PC-9 (cell line): ENCODE data around the gene SPIRE2. TPM values are rescaled to one million over a fixed set of nuclear protein-coding genes. Genes with fewer than 3 reads are reported as not detected.
"Not testable (repeated sequence)": the region's sequence is repeated elsewhere in the genome, so short reads cannot be mapped to it uniquely, and the experiment has no call there.

ENCODE experiments used
- BruUV-seq: library from RNA; stranded (reverse); fragments of 400-500 nt; replicated peaks from 2 replicates; lab custom pipeline; 2021; lab: Mats Ljungman, UMichigan
- CTCF ChIA-PET: fragments of 300-600 bp; sonication (Branson Sonifier 250); formaldehyde crosslinking; loops from one replicate; lab custom pipeline; 2022; ENCODE audit warnings: antibody characterized with exemption; lab: Charles Lee
- POLR2A ChIA-PET: fragments of 300-600 bp; sonication (Branson Sonifier 250); formaldehyde crosslinking; loops from one replicate; lab custom pipeline; 2022; ENCODE audit warnings: antibody characterized with exemption; ENCODE audit not compliant: unreplicated experiment; lab: Charles Lee
- DNase-seq, 2 experiments: peaks; one replicate each; pipeline versions ENCODE4 v3.0.0 to v3.0.0-alpha.2; 2015 to 2022; ENCODE audit warnings: mixed read lengths in 1 of 2
- H2AFZ ChIP-seq: fragments of 200-600 bp; sonication (generic); 2 replicates; pipeline ENCODE4 v1.8.1; 2017; ENCODE audit warnings: antibody characterized with exemption
- H3F3A ChIP-seq: fragments of 200-600 bp; sonication (generic); 2 replicates; pipeline ENCODE4 v1.8.1; 2017; ENCODE audit warnings: antibody characterized with exemption, mild to moderate bottlenecking, low read depth; ENCODE audit not compliant: insufficient read depth
- H3K27ac ChIP-seq: fragments of 200-600 bp; sonication (generic); 2 replicates; pipeline ENCODE4 v1.6.1; 2016; ENCODE audit warnings: mixed run types
- H3K27me3 ChIP-seq: fragments of 200-600 bp; sonication (generic); 2 replicates; pipeline ENCODE4 v1.6.1; 2016; ENCODE audit warnings: low read depth, mixed run types; ENCODE audit not compliant: insufficient read depth
- H3K36me3 ChIP-seq: fragments of 200-600 bp; sonication (generic); 2 replicates; pipeline ENCODE4 v1.6.1; 2016; ENCODE audit warnings: low read depth, mixed run types
- H3K4me1 ChIP-seq: fragments of 200-600 bp; sonication (generic); replicated peaks from 2 replicates; pipeline ENCODE4 v1.6.1; 2016; ENCODE audit warnings: mixed run types; ENCODE audit not compliant: insufficient read depth
- H3K4me2 ChIP-seq: fragments of 200-600 bp; sonication (generic); 2 replicates; pipeline ENCODE4 v1.6.1; 2017; ENCODE audit warnings: mixed run types
- H3K4me3 ChIP-seq: fragments of 200-600 bp; sonication (generic); 2 replicates; pipeline ENCODE4 v1.6.1; 2016; ENCODE audit warnings: mixed run types
- H3K79me2 ChIP-seq: fragments of 200-600 bp; sonication (generic); 2 replicates; pipeline ENCODE4 v1.6.1; 2017; ENCODE audit warnings: low read depth, mixed run types
- H3K9me2 ChIP-seq: fragments of 200-600 bp; sonication (generic); 2 replicates; pipeline ENCODE4 v1.8.1; 2017; ENCODE audit warnings: mild to moderate bottlenecking; ENCODE audit not compliant: insufficient read depth
- H3K9me3 ChIP-seq: fragments of 200-600 bp; sonication (generic); 2 replicates; pipeline ENCODE4 v1.8.1; 2016; ENCODE audit warnings: low read depth; ENCODE audit not compliant: insufficient read depth
- H4K20me1 ChIP-seq: fragments of 200-600 bp; sonication (generic); 2 replicates; pipeline ENCODE4 v1.8.1; 2017; ENCODE audit not compliant: insufficient read depth
- EZH2 ChIP-seq: fragments of 200-600 bp; sonication (generic); IDR thresholded peaks from 2 replicates; pipeline ENCODE4 v1.8.0; 2017; ENCODE audit warnings: antibody characterized with exemption, low read depth
- intact Hi-C: fragments of 100-400 bp; cut with micrococcal nuclease; formaldehyde crosslinking; loops from one replicate; pipeline ENCODE4 v1.10.0; 2022; ENCODE audit not compliant: unreplicated experiment
- total RNA-seq: library from RNA; stranded (reverse); gene quantifications from 2 replicates; pipeline ENCODE4 v1.2.3, GENCODE V29; 2021
- TF ChIP-seq, protein P1 (sequence below): fragments of 200-600 bp; sonication (generic); conservative IDR thresholded peaks from 2 replicates; pipeline ENCODE4 v1.6.1; 2017; ENCODE audit warnings: mixed run types, antibody characterized with exemption, mild to moderate bottlenecking, moderate library complexity

SPIRE2 gene
- total RNA-seq, 1 experiment from 2014 or later = 34.5 TPM

DNA sequence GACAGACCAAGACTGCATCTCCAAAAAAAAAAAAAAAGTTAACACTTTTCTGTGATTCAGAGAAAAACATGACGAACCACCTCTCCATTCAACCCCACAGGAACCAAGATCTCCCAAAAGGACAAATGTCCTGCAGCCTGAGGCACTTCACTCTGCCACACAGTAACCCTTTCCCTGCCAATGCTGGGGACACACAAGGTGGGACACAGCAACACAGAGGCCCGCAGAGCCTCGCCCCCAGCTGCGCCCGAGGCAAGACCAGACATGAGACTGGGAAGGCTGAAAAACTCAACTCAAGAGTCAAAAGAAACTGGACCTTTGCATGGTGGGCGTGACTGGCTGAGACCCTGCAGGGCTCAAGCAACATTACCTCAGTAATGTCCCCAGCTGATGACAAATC is 45.8 kb upstream of the SPIRE2 start:
- Histone ChIP-seq H3F3A (no peaks in the 10 kb centered on the region), H3K4me2 (no peak overlapping the region), H3K79me2 (no peaks in the 10 kb centered on the region), H3K27me3 (no peaks in the 10 kb centered on the region), H3K27ac (no peak overlapping the region), H2AFZ (no peak overlapping the region), H3K4me3 (no peak overlapping the region), H3K36me3 (no peaks in the 10 kb centered on the region), H3K9me2 (no peaks in the 10 kb centered on the region), H3K4me1 (no peaks in the 10 kb centered on the region), H4K20me1 (no peaks in the 10 kb centered on the region), H3K9me3 (no peaks in the 10 kb centered on the region)
- DNase-seq = no peak
- POLR2A ChIA-PET = no interaction called here
- TF ChIP-seq, protein P1, sequence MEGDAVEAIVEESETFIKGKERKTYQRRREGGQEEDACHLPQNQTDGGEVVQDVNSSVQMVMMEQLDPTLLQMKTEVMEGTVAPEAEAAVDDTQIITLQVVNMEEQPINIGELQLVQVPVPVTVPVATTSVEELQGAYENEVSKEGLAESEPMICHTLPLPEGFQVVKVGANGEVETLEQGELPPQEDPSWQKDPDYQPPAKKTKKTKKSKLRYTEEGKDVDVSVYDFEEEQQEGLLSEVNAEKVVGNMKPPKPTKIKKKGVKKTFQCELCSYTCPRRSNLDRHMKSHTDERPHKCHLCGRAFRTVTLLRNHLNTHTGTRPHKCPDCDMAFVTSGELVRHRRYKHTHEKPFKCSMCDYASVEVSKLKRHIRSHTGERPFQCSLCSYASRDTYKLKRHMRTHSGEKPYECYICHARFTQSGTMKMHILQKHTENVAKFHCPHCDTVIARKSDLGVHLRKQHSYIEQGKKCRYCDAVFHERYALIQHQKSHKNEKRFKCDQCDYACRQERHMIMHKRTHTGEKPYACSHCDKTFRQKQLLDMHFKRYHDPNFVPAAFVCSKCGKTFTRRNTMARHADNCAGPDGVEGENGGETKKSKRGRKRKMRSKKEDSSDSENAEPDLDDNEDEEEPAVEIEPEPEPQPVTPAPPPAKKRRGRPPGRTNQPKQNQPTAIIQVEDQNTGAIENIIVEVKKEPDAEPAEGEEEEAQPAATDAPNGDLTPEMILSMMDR = no peak
- TF ChIP-seq EZH2 = no peak
- no TSS peak for BruUV-seq
- CTCF ChIA-PET = no interaction called here
- intact Hi-C loops = no loop called here

DNA sequence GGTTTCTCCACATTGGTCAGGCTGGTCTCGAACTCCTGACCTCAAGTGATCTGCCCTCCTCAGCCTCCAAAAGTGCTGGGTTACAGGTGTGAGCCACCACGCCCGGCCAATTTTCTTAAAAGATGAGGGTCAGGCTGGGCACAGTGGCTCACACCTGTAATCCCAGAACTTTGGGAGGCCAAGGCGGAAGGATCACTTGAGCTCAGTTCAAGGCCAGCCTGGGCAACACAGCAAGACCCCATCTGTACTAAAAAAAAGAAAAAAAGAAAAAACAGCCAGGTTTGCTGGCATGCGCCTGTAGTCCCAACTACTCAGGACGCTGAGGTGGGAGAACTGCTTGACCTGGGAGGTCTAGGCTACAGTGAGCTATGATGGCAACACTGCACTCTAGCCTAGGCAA is 44.3 kb upstream of the SPIRE2 start:
- H2AFZ ChIP-seq, H3K9me3 ChIP-seq, H3K4me3 ChIP-seq, H3K36me3 ChIP-seq, H3K4me1 ChIP-seq, POLR2A ChIA-PET, H3K27me3 ChIP-seq, H3K79me2 ChIP-seq, H3K4me2 ChIP-seq, H3K27ac ChIP-seq, H3F3A ChIP-seq, DNase-seq, BruUV-seq, intact Hi-C loops, H4K20me1 ChIP-seq, H3K9me2 ChIP-seq: not testable (repeated sequence)
- CTCF ChIA-PET = interaction anchor here (0.7 kb wide), 1 partner anchor 78 kb away, joined by 4 read pairs; no protein-coding TSS in a partner anchor

DNA sequence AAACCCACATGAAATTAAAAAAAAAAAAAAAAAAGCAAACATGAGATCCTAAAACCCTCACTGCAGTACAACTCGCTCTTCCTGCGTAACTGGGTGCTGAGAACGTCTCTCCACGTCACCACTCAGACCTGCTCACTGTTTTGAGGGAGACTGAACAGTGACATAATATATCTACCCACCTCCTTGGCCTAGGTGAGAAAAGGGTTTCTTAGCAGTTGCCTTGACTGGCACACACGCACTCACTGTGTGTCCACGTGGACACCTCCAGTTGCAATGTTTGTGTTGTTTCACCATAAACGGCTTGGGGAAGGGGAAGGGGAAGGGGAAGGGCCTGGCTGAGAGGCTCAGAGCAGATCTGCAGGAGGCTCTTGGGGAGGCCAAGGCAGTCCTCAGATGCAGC is 43.9 kb upstream of the SPIRE2 start:
- no peaks in the 10 kb centered on the region for H3K9me3 ChIP-seq
- intact Hi-C loops = no loop called here
- H2AFZ ChIP-seq = no peak overlapping the region
- no peaks in the 10 kb centered on the region for H3F3A ChIP-seq
- no peaks in the 10 kb centered on the region for H3K4me1 ChIP-seq
- no peaks in the 10 kb centered on the region for H3K9me2 ChIP-seq
- H3K79me2 ChIP-seq = no peaks in the 10 kb centered on the region
- no peaks in the 10 kb centered on the region for H3K36me3 ChIP-seq
- no peak overlapping the region for H3K27ac ChIP-seq
- DNase-seq = no peak
- no TSS peak for BruUV-seq
- CTCF ChIA-PET = no interaction called here
- no peaks in the 10 kb centered on the region for H3K27me3 ChIP-seq
- no peak overlapping the region for H3K4me3 ChIP-seq
- H3K4me2 ChIP-seq = no peak overlapping the region
- no peaks in the 10 kb centered on the region for H4K20me1 ChIP-seq
- POLR2A ChIA-PET = no interaction called here
- TF ChIP-seq EZH2 = no peak
- TF ChIP-seq, protein P1 = no peak

DNA sequence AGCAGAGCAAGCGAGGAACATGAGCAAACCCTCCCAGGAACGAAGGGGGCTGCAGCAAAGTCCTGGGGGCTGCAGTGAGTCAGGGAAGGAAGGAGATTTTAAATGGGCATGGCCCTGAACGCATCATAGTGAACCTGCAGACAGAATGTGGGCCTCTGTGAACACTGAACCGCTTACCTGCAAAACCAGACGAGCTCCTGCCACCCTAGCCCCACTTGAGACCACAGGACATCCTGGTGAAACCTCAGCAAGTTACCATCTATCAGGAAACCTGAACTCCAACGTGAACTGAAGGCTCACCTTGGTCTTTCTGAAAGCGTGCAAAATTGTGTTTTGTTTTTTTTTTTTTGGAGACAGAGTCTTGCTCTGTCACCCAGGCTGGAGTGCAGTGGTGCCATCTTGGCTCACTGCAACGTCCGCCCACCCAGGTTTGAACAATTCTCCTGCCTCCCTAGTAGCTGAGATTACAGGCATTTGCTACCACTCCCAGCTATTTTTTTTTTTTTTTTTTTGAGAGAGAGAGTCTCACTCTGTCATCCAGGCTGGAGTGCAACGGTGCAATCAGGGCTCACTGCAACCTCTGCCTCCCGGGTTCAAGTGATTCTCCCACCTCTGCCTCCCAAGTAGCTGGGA is 42.6 kb upstream of the SPIRE2 start:
- CTCF ChIA-PET = no interaction called here
- no peaks in the 10 kb centered on the region for H4K20me1 ChIP-seq

More for the DNA sequence above, 42.6 kb upstream of the SPIRE2 start:
- no peak for DNase-seq
- Histone ChIP-seq H3K9me3 (no peaks in the 10 kb centered on the region), H2AFZ (no peak overlapping the region), H3K79me2 (no peaks in the 10 kb centered on the region), H3K27ac (no peak overlapping the region), H3K27me3 (no peaks in the 10 kb centered on the region), H3K36me3 (no peaks in the 10 kb centered on the region), H3K9me2 (no peaks in the 10 kb centered on the region), H3K4me1 (no peaks in the 10 kb centered on the region), H3K4me3 (no peak overlapping the region), H3K4me2 (no peak overlapping the region), H3F3A (no peaks in the 10 kb centered on the region)
- no TSS peak for BruUV-seq
- intact Hi-C loops = no loop called here
- TF ChIP-seq, protein P1 = no peak
- no peak for TF ChIP-seq EZH2
- POLR2A ChIA-PET = no interaction called here
